HG03139 (cell line): Measurements from ENCODE around the gene CASKIN2.
"Not testable (repeated sequence)": the region's sequence is repeated elsewhere in the genome, so short reads cannot be mapped to it uniquely, and the experiment has no call there.

Source experiments
- ATAC-seq: cut with Tn5 transposase; IDR thresholded peaks from one replicate; pipeline ENCODE4 v1.9.1; 2021; ENCODE audit not compliant: unreplicated experiment

The CASKIN2 gene

GRCh38 chr17:75521290-75521689 is 6.0 kb upstream of the CASKIN2 start:
- ATAC-seq, result no peak

- not testable (repeated sequence) for ATAC-seq
Observed at GRCh38 chr17:75520413-75520812, 5.1 kb upstream of the CASKIN2 start.

DNA sequence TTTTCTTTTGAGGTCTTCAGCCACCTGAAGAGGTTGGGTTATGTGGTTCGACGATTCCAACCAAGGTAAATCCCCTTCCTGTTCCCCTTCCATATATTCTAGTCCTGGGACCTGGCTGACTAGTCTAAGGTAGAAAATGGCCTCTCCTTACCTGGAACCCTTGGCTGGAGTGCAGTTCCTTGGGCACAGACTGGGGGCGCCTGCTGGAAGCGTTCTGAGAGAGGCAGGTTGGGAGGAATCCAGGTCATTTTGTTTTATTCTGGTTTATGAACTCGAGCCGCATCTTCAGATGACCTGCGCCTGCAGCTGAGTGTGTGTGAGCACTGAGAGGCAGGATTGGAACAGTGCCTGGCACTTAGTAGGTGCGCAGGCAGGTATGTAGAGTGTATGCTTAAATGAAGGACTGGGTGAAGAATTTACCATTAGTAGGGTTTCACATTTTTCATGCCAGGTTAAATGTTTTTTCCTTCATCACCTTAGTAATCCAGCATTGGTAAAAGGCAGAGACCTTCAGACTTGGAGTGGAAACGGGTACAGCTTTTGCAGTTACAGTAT is 3.7 kb upstream of the CASKIN2 start:
- no peak for ATAC-seq

- no peak for ATAC-seq
Observed at GRCh38 chr17:75518201-75518600, 2.9 kb upstream of the CASKIN2 start.

DNA sequence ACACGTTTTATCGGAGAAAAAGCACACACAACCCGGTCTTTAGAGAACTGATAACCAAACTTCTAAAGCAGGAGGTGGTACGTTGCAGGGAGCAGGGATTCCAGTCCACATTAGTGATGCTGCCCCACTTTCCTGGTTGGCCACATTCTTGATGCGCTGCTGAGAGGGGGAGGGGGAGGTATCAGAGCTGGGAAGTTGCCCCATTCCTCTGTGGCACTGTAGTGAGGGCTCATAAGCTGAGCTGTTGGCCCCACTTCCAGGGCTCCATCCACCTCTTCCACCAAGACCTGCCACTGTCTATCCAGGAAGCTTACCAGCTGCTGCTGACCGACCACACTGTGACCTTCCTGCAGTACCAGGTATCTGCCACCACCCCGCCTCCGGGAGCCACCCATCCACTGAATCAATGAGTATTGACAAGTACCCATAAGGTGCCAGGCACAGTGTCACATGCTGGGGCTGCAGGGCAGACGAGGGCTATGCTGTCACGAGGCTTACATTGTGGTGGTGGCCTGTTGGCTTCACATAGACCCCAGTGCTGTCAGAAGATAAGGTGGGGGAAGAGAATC is 2.0 kb upstream of the CASKIN2 start:
- no peak for ATAC-seq

- ATAC-seq, result peak; percentile 9
Observed at GRCh38 chr17:75516619-75517296, 1.4 kb upstream of the CASKIN2 start.

DNA sequence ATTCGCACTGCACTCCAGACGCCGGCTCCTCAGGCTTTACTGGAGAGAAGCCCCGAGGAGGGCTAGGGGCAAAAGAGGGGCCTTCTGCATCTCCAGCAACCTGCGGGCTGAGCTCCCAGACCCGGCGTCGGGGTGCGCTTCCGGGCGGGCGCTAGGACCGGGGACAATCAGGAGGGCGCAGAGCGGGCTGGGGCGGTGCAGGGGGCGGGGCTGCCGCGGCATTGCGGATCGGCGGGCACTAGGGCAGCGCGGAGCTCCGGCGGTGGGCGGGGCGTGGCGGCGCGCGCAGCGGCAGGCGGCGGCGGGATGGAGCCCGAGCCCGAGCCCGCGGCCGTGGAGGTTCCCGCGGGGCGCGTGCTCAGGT is 900 bp upstream of the CASKIN2 start, which contains the start of gene TSEN54:
Gene TSEN54 (plus strand): TSS at position 274 of the 364 bp plus-strand sequence. CDS start 33 bp downstream, at position 307.
- peak; percentile 63 for ATAC-seq

DNA sequence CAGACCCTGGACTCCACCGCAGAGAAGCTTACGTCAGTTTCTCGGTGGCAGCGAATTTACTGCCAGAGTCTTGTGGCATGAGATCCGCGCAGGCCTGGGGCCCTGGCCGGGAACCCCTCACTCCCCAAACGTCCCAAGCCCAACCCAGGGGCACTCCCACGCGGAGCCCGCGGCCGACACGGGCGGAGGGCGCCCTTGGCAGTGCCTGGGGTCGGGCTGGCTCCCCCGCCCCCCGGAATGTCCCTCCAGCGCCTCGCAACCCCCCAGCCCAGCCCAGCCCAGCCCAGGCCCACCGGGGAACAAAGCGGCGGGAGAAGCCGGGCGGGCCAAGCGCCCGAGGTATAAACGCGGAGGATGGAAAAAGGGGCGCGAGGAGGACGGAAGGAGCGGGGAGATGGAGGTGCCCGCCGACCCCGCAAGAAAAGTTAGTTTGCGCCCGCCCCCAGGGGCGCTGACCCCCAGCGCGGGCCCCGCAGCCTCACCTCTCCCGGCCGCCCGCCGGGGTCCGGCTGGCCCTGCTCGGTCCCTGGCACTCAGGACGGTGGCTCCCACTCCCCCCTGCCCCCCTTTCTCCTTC is 330 bp downstream of the CASKIN2 start:
- ATAC-seq, result no peak

GRCh38 chr17:75514299-75514918 is 928 bp downstream of the CASKIN2 start:
- ATAC-seq, result no peak

GRCh38 chr17:75513641-75514000 is 1.7 kb downstream of the CASKIN2 start:
- no peak for ATAC-seq

GRCh38 chr17:75512926-75513640 is 2.3 kb downstream of the CASKIN2 start:
- no peak for ATAC-seq

DNA sequence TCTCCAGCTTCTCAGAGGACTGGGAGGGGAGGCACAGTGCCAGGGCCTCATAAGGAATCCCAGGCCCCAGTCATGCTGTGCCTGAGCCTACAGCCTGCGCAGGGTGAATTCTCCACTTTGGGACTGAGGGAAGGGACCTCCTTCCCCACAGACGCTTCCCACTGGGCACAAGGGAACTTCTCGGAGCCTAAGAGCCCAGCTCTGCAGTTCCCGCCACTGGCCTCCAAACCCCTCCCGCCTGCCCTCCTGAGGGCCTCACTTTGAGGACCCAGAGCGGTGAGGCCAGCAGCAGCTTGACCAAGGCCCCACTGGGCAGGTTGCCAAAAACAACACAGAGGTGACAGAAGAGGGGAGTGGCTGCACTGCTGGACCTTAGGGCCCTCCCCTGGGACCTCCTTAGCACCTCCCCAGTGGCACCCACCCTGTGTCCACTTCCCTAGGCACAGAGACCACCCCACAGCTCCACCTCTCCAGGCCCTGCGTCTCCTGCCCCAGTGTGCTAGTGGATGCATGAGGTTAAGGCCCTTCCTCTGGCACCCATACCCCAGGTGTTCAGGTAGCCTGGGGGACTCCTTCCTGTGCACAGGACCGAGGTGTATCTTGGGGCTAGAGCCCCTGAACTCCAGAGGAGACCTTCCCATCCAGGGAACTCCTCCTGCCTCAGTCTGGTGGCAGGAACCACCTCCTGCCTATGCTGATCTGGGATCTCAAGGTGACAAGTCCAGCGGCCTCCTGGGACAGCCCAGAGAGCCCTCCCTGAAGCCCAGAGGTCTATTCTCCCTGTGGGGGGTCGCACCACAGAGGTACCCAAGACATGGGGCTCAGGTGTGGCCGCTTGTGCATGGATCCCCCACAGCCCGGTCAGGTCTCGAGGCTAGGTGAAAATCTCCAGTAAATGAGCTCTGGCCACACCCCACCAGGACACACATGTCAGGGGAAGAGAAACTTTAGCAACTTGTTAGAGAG is 3.4 kb downstream of the CASKIN2 start:
- no peak for ATAC-seq

DNA sequence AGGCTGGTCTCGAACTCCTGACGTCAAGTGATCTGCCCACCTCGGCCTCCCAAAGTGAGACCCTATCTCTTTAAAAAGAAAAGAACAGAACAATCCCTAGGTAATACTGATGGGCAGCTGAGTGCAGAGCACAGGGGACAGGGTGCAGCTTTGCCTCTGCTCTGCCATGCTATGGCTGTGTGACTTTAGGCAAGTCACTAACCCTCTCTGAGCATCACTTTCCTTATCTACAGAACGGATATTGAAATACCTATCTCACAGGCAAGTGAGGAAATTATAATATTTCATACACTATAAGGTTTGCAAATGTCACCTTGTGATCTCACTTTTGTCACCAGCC is 4.1 kb downstream of the CASKIN2 start:
- no peak for ATAC-seq

DNA sequence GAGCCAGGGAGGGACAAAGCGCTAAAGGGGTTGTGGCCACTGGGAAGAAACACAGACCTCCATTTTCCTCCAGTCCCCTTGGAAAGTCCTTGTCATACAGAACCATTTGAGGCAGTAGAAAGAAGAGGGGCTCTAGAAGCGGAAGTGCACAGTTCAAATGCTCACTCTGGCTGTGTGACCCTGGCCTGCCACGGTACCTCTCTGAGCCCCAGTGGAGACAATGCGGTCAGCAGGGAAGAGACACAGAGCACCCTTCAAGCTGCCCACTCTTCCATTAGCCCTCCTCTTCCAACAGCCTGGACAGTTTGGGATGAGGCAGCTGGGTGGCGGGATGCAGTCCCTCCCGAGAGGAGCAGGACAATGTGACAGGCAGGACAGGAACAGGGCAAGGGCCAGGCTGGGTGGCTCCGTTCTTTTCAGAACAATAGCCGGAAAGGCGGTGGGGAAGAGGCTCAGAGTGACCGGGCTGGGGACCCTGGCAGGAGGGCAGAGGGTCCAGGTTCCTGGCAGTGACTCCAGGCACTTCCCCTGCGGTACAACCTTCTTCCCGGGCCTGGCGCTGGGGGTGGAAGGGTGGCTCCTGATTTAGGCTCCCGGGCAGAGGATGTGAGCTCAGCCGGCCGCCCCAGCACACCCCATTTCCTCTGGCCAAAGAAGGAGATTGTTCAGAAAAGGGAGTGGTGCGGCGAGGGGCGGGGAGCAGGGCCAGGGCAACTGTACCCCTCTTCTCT is 5.6 kb downstream of the CASKIN2 start:
- no peak for ATAC-seq

- no peak for ATAC-seq
Observed at GRCh38 chr17:75508931-75509361, 6.4 kb downstream of the CASKIN2 start.

GRCh38 chr17:75507733-75508719 is 7.3 kb downstream of the CASKIN2 start:
- ATAC-seq, result no peak

DNA sequence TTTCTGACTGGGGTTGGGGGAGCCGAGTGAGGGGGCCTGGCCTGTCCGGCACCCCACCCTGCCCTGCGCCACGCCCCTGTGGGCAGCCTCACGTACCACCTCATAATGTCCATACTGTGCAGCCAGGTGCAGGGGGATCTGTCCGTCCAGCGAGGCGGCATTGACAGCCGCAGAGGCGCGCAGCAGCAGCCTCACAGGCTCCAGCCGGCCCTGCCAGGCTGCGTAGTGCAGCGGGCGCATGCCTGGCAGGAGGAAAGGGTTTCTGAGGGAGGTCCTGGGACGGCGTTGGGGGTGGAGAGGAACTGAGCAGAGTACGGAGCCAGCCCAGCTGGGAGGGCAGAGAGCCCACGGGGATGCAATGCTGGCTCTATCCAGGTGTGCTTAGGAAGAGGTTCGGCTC is 8.4 kb downstream of the CASKIN2 start:
- no peak for ATAC-seq

- ATAC-seq, result no peak
Observed at GRCh38 chr17:75506134-75506533, 9.2 kb downstream of the CASKIN2 start.
